Measurements from ENCODE around the gene NCOA5. TPM values are rescaled to one million over a fixed set of nuclear protein-coding genes. Genes with fewer than 3 reads are reported as not detected.
"Not testable (repeated sequence)": the region's sequence is repeated elsewhere in the genome, so short reads cannot be mapped to it uniquely, and the experiment has no call there.

The NCOA5 gene
- total and polyA plus RNA-seq, 8 donors: 20.6 to 55.0 (median 49.3) TPM

GRCh38 chr20:46102940-46103339, 13.2 kb upstream of the NCOA5 start:
- intact Hi-C loops (cut with DNase I): no loop called here
- DNase-seq: no peak
- no peak for ATAC-seq
- H3K36me3 ChIP-seq: no peaks in the 10 kb centered on the region
- no peaks in the 10 kb centered on the region for H3K4me1 ChIP-seq
- H3K27me3 ChIP-seq: peaks cover 30 to 76% of the 10 kb centered on the region in 2 donors
- H3K27ac ChIP-seq: no peak overlapping the region
- no peak for TF ChIP-seq CTCF (IDR thresholded peaks at IDR 0.05)
- H3K4me3 ChIP-seq: no peak overlapping the region
- H3K9me3 ChIP-seq: no peaks in the 10 kb centered on the region

- intact Hi-C loops (cut with DNase I): no loop called here
- peaks cover 30 to 86% of the 10 kb centered on the region in 2 donors for H3K27me3 ChIP-seq
Measured at GRCh38 chr20:46101957-46102356, 12.2 kb upstream of the NCOA5 start.

GRCh38 chr20:46100988-46101387, 11.2 kb upstream of the NCOA5 start:
- Histone ChIP-seq H3K27ac (no peak overlapping the region), H3K4me3 (no peak overlapping the region), H3K9me3 (no peaks in the 10 kb centered on the region), H3K36me3 (no peaks in the 10 kb centered on the region), H3K4me1 (no peaks in the 10 kb centered on the region), H3K27me3 (peaks cover 30 to 86% of the 10 kb centered on the region in 2 donors)
- intact Hi-C loops (cut with DNase I): no loop called here
- DNase-seq (no peak), ATAC-seq (no peak)
- no peak for TF ChIP-seq CTCF (IDR thresholded peaks at IDR 0.05)

More at GRCh38 chr20:46101957-46102356, 12.2 kb upstream of the NCOA5 start:
- Histone ChIP-seq H3K4me1 (no peaks in the 10 kb centered on the region), H3K4me3 (no peak overlapping the region), H3K9me3 (no peaks in the 10 kb centered on the region), H3K36me3 (no peaks in the 10 kb centered on the region), H3K27ac (no peak overlapping the region)
- DNase-seq (no peak), ATAC-seq (no peak)
- TF ChIP-seq CTCF (IDR thresholded peaks at IDR 0.05): no peak

- peaks cover 26 to 80% of the 10 kb centered on the region in 2 donors for H3K27me3 ChIP-seq
- H3K9me3 ChIP-seq; H3K36me3 ChIP-seq; H3K4me1 ChIP-seq; H3K27ac ChIP-seq; DNase-seq; ATAC-seq; intact Hi-C loops (cut with DNase I); H3K4me3 ChIP-seq: not testable (repeated sequence)
Measured at GRCh38 chr20:46100444-46100843, 10.7 kb upstream of the NCOA5 start.

GRCh38 chr20:46099491-46100287, 9.9 kb upstream of the NCOA5 start:
- peak in 1 of 4 donors; percentile 79 for DNase-seq
- intact Hi-C loops (cut with DNase I): no loop called here
- Histone ChIP-seq H3K4me1 (no peaks in the 10 kb centered on the region), H3K9me3 (no peaks in the 10 kb centered on the region), H3K4me3 (no peak overlapping the region), H3K36me3 (no peaks in the 10 kb centered on the region), H3K27me3 (peaks cover 26 to 77% of the 10 kb centered on the region in 2 donors), H3K27ac (no peak overlapping the region)
- peak; percentile 37 for ATAC-seq
- no peak for TF ChIP-seq CTCF (IDR thresholded peaks at IDR 0.05)
